HG03066 (cell line): ENCODE data around the gene MRPS30.
"Not testable (repeated sequence)": the region's sequence is repeated elsewhere in the genome, so short reads cannot be mapped to it uniquely, and the experiment has no call there.

Source experiments
- ATAC-seq: cut with Tn5 transposase; IDR thresholded peaks from one replicate; pipeline ENCODE4 v1.9.1; 2021; ENCODE audit warnings: low read depth; ENCODE audit not compliant: unreplicated experiment

Gene MRPS30

GRCh38 chr5:44808435-44809214 is at the start of gene MRPS30:
TSS of gene MRPS30 (plus strand) at chr5:44808947. CDS start at chr5:44808963, 16 bp downstream.
- peak; percentile 94 for ATAC-seq

- ATAC-seq: no peak
These were observed 39.4 kb upstream of the MRPS30 start for GRCh38 chr5:44769200-44769876.

DNA sequence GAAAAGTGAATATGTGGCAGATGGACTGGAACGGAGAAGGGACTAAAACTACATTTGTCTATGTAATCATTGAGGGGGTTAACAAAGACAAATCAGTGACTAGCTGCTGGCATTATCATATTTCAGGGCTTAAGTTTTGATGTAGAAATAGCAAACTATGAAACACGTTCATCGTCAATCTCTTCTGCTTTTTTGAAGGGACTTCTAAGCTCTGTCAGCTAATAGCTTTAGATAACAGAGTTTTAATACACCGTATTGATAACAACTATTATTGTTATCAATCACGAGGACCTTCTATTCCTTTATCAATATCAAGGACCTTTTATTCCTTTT is 38.9 kb upstream of the MRPS30 start:
- ATAC-seq: no peak

DNA sequence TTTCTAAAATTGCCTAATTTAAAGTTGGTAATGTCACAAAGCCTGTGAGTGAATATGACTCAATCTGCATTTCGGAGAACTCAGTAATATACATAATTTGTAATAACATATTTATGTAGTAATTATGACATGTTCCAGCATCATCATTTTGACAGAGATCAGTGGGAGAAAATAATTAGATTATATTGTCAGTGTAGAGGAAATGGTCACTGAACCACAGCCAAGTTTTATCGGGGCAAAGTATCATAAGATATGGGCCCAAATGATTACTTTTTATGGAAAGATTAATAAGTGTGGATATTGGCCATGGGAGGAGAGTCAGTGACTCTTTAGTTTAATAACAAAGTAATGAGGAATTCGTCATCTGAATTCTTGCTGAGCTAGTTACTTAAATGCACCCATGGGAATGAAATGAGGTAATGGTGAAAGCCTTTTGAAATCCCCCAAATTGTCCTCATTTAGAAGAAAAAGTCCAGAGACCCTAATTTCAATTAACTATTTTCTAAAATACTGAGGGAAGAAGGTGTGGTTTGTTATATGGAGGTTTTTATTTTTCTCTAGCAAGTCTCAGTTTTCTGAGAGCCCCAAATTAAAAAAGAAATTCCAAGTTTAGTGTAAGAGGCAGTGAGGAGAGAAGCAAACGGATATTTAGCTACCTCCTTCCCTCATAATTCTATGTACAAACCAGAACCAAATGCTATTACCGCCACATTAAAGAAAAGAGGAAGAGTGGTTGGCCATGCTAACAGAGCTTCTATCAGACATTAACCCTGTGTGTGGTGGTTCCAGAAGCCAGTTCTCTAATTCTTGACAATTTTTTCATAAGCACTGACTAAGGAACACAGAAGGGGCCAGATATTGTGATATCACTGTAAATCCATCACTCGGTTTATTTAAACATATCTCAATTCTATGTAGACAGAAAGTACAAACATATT is 37.7 kb upstream of the MRPS30 start:
- no peak for ATAC-seq

DNA sequence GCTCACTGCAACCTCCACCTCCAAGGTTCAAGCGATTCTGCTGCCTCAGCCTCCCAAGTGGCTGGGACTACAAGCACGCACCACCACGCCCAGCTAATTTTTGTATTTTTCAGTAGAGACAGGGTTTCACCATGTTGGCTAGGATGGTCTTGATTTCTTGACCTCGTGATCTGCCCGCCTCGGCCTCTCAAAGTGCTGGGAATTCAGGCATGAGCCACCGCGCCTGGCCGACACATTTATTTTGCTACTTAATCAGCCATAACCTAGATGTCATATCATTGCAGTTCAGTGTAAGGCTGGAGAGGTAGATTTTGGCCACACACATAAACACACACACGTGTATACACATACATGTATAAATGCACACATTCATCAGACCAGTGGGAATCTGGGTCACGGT is 36.4 kb upstream of the MRPS30 start:
- not testable (repeated sequence) for ATAC-seq

- no peak for ATAC-seq
These were observed 34.4 kb upstream of the MRPS30 start for GRCh38 chr5:44774279-44774880.

DNA sequence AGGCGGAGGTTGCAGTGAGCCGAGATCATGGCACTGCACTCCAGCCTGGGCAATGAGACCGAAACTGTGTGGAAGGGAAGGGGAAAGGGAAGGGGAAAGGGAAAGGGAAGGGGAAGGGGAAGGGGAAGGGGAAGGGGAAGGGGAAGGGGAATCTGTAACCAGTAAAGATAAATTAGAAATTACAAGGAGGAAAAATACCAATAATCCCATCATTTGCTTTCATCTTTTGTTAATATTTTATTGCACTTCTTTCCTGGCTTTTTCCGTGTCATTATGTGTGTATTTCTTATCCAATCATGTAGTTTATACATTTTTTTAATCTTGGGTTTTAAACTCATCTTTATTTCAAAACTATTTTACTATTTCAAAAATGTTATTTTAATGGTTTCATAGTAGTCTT is 29.6 kb upstream of the MRPS30 start:
- no peak for ATAC-seq

- ATAC-seq: no peak
These were observed 25.0 kb upstream of the MRPS30 start for GRCh38 chr5:44783634-44784315.

GRCh38 chr5:44787731-44788130 is 21.0 kb upstream of the MRPS30 start:
- no peak for ATAC-seq

DNA sequence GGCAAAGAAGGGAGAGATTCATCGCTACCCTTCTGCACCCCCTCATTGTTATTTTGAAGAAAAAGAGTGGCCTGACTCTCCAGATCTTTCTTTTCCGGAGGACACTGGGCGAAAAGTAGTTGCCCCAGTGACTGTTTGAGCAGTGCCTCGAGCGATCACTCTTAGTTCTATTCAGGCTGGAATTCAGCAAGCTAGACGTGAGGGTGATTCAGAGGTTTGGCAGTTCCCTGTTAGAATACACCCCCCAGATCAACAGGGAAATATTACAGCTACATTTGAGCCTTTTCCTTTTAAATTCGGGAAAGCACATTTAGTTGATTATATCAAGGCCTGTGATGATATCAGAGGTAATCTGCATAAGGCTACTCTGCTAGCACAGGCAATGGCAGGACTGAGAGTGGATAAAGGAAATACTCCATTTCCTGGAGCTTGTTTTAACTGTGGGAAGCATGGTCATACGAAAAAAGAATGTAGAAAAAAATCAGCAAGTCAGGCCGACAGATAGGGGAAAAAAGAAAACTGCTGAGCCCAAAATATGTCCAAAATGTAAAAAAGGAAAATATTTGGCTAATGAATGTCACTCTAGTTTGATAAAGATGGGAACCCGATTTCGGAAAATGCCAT is 19.3 kb upstream of the MRPS30 start:
- not testable (repeated sequence) for ATAC-seq

DNA sequence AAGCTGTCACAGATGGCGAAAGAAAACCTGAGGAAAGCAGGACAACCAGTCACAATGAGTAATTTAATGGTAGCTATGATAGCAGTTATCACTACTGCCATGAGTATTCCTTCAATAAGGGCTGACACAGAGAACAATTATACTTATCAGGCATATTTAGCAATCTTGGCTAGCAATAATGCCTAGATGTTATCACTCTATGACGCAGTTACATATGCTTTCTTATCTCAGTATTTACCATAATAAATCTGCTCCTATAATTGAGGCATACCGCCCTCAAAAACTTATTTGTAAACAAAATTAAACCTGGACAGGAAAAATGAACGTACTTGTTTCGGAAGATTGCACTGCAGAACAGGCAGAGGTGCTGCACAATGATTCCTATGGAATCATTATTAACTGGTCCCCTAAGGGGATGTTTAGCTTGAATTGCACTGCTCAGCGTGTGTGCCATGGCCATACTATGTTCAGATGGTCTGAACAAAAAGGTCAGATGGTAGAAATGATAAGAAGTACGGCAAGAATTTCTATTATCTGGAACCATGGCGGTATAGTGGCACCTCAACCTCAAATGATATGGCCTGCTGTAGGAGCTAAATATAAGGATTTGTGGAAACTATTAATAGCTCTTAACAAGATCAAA is 16.6 kb upstream of the MRPS30 start:
- not testable (repeated sequence) for ATAC-seq

DNA sequence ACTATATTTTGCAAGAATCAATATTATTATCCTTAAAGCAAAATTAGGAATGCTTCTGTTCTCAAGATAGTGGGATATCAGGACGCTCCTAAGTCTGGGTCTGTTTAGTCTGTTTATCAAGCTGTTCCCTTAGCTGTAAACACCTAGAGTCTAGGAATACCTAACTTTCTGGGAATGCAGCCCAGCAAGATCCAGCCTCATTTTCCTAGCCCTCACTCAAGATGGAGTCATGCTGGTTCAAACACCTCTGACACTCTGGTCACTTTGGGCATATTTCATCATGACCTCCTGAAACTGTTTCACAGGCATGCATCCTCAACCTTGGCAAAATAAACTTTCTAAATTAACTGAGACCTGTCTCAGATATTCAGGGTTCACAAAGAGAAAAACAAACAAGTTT is 14.4 kb upstream of the MRPS30 start:
- no peak for ATAC-seq

DNA sequence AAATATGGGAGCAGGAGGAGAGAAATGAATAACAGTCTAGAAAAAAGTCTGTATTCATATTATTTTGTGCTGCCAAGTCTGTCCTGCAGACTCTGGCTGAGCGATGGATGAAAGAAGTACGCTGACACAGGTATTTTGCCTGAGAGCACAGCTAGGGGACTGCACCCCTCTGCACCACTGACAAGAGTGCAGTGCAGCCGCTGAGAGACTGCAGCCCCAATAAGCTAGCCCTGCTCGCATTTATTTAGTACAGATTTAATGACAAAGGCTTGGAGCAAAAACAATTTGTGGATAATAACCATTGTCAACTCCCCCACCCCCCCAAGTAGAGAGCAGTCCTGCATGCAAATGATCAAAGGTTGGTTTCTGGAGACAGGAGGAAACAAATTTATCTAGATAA is 13.3 kb upstream of the MRPS30 start:
- ATAC-seq: no peak

GRCh38 chr5:44797841-44798240 is 10.9 kb upstream of the MRPS30 start:
- ATAC-seq: no peak

- no peak for ATAC-seq
These were observed 6.8 kb upstream of the MRPS30 start for GRCh38 chr5:44801992-44802391.

DNA sequence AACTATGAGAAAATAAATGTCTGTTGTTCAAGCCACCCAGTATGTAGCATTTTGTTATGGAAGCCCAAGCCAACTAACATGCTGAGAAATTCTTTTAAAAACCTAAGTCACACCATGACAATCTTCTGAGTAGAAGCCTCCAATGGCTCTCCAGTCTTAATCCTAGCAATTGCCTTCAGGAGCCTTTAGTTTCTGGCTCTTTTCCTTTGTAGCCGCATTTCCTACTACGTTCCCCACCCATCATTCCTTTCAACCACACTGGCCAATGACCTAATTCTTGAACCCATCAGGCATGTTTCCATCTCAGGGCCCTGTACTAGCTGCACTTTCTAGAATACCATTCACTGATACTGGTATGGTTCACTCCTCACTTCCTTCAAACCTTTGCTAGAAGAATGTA is 2.1 kb upstream of the MRPS30 start:
- ATAC-seq: no peak

DNA sequence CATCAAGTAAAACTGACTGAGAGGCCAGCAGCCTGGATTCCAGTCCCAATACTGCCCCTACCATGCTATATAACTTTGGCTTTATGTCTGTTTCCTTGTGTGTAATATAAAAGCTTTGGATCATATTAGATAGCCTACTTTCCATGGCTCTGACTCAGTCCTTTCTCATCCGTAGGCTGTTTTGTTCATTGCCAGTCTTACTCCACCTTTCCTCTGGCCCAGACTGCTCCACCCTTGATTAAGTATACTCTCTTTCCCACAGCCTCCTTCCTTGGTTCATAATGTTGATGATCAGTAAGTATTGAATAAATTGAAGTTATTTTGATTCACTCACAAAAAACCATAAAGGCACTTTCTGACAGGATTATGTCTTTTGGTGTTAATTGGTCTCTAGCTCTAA is 1.5 kb upstream of the MRPS30 start:
- ATAC-seq: no peak

DNA sequence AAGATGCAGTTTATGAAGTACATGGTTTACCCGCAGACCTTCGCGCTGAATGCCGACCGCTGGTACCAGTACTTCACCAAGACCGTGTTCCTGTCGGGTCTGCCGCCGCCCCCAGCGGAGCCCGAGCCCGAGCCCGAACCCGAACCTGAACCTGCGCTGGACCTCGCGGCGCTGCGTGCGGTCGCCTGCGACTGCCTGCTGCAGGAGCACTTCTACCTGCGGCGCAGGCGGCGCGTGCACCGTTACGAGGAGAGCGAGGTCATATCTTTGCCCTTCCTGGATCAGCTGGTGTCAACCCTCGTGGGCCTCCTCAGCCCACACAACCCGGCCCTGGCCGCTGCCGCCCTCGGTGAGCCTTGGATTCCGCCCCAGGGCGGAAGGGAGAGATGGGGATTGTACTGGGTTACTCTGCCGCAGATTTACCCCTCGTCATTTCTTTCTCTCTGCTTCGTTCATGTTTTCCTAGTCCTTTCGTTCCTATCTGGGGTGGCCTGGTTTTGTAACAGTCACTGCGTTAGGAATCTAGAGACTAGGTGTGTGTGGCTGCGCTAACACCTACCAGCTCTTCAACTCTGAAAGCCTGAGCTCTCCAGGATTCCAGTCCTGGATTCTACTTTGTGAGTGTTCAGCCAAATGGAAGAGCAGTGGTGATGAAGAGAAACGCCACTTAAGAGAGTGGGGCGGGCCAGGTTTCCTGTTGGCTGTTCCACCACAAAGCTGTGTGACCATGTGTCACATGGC is 638 bp downstream of the MRPS30 start:
- ATAC-seq: peak; percentile 45
